Cortex of kidney (tissue), 1 donor: ENCODE results near the gene SNTG2.

Experiments used
- DNase-seq: peaks from one replicate; lab custom pipeline; 2025; lab: John Stamatoyannopoulos, UW

SNTG2 gene

GRCh38 chr2:926896-927295, 23.8 kb upstream of the SNTG2 start:
- no peak for DNase-seq

DNA sequence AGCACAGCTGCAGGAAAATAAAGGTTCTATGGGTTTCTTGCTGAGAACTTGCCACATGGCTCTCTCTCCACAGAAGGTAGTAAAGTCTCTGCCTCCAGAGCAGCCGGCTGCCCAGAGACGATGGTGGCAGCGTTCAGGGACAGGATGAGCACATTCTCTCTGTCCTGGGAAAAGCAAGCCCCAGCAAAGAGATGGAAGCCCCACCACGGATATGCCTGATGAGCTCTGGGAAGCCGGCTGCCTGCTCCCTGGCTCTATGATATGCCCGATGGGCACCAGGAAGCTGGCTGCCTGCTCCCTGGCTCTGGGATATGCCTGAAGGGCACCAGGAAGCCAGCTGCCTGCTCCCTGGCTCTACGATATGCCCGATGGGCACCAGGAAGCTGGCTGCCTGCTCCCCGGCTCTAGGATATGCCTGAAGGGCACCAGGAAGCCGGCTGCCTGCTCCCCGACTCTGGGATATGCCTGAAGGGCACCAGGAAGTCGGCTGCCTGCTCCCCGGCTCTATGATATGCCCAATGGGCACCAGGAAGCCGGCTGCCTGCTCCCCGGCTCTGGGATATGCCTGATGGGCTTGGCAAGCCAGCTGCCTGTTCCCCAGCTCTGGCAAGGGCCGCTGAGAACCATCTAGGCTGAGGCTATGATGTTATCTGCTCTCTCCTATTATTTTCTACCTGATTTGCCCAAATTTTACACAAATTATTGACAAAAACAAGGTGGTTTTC, 21.5 kb upstream of the SNTG2 start:
- DNase-seq = no peak

DNA sequence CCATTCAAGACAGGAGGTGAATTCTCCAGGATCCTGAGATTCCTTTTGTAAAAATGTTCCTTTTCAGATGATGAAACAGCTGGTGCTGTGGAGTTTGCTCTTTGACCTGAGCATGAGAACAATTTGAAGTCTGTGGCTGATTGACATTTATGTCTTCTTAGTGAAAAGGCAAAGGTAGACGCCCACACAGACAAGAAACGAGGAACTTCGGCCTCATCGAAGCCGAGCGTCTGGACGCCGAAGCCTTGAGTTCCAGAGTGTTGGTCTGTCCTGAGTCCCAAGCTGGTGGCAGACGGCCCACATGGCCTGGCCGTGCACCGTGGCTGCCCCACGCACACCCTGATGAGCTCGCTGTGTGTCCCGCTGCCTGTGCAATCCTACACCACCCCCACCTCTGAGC, 20.7 kb upstream of the SNTG2 start:
- no peak for DNase-seq

- no peak for DNase-seq
These were observed 19.7 kb upstream of the SNTG2 start for GRCh38 chr2:930935-931334.

DNA sequence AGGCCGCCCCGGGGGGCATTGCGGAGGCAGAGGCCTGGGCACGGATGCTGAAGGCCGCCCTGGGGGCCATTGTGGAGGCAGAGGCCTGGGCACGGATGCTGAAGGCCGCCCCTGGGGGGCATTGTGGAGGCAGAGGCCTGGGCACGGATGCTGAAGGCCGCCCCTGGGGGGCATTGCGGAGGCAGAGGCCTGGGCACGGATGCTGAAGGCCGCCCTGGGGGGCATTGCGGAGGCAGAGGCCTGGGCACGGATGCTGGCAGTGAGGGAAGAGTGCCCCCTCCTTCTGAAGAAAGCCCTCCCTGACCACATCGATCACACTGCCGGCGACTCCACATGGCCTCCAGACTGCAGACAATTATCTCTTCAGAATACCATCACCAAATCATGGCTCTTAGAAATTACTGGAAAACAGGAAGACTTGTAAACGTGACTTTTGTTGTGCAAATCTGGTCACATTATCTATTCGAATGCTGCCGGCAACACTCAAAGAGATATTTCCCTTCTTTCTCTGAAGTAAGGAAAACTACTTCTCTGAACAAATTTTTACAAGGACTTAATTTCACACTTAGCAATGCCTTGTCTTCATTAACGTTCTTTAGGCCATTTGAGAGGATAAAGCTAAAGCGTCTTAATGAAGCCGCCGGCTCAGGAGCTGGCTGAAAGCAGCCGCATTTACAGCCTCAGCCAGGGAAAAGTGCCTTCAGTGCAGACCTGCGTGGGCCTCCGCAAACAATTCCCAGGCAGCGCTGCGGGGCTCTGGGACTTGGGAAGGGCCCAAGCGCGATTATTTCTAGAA, 18.1 kb upstream of the SNTG2 start:
- DNase-seq = no peak

DNA sequence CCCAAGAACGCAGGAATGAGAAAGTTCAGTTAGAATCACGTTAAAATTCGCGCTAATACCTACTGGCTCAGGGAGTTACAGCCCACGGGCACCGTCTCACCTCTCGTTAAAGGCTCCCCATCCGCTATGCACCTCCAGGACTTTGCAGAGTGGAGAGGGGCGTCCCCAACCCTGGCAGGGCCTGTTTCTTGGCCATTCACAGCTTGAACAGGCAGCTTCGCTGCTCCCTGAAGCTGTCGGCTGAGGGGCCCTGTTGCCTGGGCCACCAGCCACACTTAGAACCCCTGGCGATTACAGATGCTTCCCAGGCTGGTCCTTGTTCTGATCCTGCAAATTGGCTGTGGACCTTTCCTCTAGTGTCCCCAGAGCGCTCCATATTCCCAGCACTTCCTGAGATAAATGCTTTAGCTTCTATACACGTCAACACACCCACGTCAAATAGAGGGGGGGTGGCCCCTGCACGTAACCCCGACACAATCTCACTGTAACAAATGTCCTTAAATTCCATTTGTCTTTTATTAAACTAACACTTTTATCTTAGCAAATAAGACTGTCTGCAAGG, 16.8 kb upstream of the SNTG2 start:
- DNase-seq = no peak

- DNase-seq = no peak
These were observed 13.1 kb upstream of the SNTG2 start for GRCh38 chr2:937530-937929.

DNA sequence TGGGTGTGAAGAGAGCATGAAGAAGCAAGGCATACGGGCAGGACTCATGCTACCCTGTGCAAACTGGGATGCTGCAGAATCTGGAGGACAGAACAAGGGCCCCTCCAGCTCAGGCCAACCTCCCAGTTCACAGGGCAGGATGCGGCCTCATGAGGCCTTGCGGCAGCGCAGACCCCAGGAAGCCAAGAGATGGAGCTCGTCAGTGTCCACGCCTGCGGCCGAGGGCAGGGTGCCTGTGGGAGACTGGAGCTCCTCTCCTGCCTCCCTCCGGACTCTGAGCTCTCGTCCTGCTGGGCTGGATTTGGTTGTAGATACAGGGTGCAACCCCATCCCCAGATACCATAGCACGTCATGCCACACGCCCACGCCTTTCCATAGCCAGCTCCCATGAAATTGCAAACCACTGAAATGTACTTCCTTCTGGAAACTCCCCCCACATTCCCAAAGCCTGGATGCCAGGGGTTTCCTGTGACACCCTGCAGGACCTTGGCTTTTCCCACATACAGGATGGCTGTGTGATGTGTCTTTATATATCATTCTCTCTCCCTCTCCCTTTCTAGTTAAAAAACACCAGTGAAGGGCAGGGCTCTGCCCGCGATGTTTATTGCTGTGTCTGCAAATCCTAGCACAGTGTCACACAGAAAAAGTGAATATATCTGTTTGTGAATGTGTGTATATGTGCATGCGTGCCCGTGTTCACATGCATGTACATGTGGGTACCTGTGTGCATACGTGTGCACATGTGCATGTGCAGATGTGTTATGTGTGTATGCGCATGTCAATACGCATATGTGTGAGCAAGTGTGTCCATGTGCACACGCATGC, 12.3 kb upstream of the SNTG2 start:
- DNase-seq = no peak

DNA sequence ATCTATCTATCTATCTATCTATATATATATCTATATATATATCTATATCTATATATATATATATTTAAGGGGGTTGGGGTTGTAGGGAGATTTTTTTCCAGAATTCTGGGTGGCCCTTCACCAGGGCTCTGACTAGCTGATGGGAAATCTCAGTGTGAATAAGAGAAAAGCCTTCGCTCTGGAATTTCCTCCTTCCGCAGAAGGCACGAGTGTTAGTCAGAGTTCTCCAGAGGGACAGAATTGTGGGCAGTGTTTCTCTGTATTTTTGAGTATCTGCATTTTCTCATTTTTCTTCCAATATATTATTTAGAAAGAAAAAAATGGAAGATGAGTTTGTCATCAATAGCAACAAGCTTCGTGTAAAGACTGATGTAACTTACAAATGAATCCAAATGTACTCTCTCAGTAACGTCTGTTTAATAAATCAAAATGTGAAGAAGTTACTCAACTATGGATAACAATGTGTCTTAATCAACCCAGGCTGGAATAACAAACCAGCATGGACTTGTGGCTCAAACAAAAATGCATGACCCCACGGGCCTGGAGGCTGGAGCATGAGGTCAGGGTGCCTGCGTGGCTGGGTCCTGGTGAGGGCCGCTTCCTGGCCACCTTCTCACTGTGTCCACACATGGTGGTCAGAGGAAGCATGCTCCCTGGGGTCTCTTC, 10.6 kb upstream of the SNTG2 start:
- no peak for DNase-seq

DNA sequence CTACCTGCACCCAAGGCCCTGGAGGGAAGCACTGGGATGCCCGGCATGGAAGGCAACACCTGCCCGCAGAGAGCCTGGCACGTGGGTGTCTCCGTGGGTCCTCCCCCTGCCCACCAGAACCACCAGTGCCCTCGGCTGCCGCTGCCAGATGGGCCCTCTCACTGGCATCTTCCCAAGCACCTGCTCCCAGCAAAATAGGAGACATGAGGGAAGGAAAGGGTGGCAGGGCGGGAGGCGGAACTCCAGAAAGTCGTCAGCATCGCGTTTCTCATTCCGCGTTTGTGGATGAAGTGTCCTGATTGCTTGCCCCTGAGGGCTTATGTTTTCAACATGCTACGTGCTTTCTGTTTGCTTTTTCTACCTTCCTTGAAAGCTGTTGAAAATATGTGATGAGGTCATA, 8.8 kb upstream of the SNTG2 start:
- no peak for DNase-seq

- DNase-seq = no peak
These were observed 7.7 kb upstream of the SNTG2 start for GRCh38 chr2:942775-943460.

GRCh38 chr2:943461-943797, 7.2 kb upstream of the SNTG2 start:
- DNase-seq = no peak

DNA sequence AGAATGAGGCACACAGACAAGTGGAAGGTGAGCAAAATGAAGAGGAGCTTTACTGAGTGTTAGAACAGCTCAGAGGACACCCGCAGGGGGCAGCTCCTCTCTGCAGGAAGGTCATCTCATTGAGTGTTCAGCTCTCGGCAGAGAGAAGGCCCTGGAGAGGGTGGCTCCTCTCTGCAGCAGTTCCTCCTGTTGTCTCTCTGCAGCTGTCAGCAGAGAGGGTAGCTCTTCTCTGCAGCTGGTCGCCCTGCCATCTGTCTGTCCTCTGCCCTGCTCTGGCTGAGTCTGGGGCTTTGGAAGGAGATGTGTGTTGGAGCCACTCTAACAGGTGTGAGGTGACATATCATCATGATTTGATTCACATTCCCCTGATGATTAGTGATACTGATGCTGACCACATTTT, 6.8 kb upstream of the SNTG2 start:
- no peak for DNase-seq

DNA sequence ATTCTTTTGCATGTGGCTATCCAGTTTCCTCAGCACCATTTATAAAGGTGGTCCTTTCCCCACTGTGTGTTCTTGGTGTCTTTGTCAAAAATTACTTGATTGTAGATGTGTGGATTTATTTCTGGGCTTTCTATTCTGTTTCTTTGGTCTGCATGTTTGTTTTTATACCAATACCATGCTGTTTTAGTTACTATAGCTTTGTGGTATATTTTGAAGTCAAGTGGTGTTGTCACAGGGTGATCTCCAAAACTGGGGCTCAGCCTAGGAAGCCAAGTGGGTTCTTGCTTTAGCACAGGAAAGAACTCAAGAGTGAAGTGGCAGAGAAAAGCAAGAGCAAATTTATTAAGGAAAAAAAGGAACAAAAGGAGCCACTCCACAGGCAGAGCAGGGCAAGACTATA, 6.0 kb upstream of the SNTG2 start:
- no peak for DNase-seq

- no peak for DNase-seq
These were observed 5.5 kb upstream of the SNTG2 start for GRCh38 chr2:945104-945503.

DNA sequence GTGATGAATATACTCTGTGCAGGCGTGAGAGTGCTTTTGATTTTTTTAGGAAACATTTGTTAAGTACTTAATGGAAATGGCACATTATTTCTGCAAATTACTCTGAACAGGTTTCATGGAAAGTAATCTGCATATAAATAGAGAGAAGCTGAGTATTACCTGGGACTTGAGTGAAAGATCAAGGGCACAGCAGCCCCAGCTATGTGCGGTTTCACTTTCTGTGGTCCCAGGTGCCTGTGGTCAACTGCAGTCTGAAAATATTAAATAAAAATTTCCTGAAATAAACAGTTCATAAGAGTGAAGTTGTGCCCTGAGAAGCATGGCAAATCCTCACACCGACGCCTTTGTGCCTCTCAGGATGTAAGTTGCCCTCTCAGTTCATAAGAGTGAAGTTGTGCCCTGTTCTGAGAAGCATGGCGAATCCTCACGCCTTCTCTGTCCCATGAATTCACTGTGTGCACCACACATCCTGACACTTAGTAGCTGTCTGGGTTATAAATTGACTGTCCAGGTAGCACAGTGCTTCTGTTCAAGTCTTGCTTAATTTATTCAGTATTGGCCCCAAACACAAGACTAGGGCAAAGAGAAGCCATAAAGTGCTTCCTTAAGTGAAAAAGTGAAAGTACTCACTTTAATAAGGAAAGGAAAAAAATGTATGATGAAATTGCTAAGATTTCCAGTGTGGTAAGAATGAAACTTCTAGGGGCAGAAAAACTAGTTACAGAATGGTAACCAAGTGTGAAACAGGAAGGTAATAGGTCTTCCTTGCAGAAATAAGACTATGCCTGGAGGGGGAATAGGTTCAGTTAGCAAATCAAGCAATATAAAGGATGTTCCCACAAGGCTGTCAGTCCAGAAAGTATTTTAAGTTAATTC, 4.3 kb upstream of the SNTG2 start:
- DNase-seq = no peak

GRCh38 chr2:949384-950079, 1.1 kb upstream of the SNTG2 start:
- no peak for DNase-seq

DNA sequence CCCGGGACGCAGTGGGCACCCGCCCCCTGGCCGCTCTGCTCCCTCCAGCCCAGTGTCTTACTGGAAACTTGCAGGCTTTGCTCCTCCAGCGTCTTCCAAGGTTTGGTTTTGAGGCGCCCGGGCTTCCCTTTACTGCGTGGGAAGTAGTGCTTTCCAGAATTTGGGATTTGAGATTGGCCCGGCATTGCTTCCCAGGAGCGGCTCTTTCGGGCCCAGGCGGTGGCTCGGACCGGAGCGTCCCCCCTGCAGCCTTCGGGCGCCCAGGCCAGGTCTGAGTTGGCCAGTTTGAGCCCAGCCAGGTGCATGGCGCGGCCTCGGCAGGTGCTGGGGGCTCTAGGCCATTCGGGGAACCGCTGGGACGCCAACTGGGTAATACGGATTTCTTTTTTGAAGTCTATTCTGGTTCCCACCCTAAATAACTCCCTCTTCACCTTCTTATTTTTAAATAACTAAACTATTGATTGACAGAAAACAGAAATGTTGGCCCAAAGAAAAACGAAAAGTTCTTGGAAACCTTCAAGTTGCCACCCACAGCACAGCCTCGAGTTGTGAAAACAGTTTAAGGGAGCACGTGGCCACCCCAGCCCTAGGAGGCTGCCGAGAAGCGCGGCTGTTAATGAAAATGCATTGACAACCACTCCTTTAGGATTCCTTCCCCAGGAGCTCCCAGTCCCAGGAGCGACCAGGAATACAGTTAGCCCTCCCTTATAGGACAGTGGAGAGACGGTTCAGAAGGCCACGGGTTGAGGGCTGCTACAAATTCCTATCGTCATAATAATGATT, 766 bp downstream of the SNTG2 start:
- no peak for DNase-seq

- no peak for DNase-seq
These were observed 2.8 kb downstream of the SNTG2 start for GRCh38 chr2:953408-953807.
